SH-SY5Y (cell line): ENCODE results near the gene LIMD2.

Experiments
- GATA2 ChIP-seq: IDR thresholded peaks from 2 replicates; pipeline ENCODE4 v1.6.1; 2011; ENCODE audit warnings: mild to moderate bottlenecking, low read depth, low read length
- GATA3 ChIP-seq: IDR thresholded peaks from 2 replicates; pipeline ENCODE4 v1.6.1; 2011; ENCODE audit warnings: low read depth, mild to moderate bottlenecking, low read length, moderate library complexity

GRCh38 chr17:63676584-63676983 lies 23.3 kb downstream of the LIMD2 start:
- no peak for TF ChIP-seq GATA3
- no peak for TF ChIP-seq GATA2
